Memory B cell (primary cell): Measurements from ENCODE around the gene ZDHHC11.
"Not testable (repeated sequence)": the region's sequence is repeated elsewhere in the genome, so short reads cannot be mapped to it uniquely, and the experiment has no call there.

Source experiments
- ATAC-seq: fragments of 150-1000 bp; cut with Tn5 transposase; 2 replicates; pipeline ENCODE4 v1.10.0; 2021; ENCODE audit warnings: low read depth, mild to moderate bottlenecking, moderate library complexity
- DNase-seq, 2 donors: peaks; one replicate each; pipeline ENCODE4 v3.0.0; 2022; ENCODE audit warnings: low spot score in 2 of 2
- H3K27ac Mint-ChIP-seq: one replicate; pipeline ENCODE4 v1.8.0; 2022; ENCODE audit warnings: mild to moderate bottlenecking, moderate library complexity, mixed read lengths
- H3K27me3 Mint-ChIP-seq: one replicate; pipeline ENCODE4 v1.8.0; 2022; ENCODE audit warnings: mixed read lengths
- H3K36me3 Mint-ChIP-seq: one replicate; pipeline ENCODE4 v1.8.0; 2022; ENCODE audit warnings: mild to moderate bottlenecking, mixed read lengths
- H3K4me1 Mint-ChIP-seq: one replicate; pipeline ENCODE4 v1.8.0; 2022; ENCODE audit warnings: mixed read lengths
- H3K4me3 Mint-ChIP-seq: one replicate; pipeline ENCODE4 v1.8.0; 2022; ENCODE audit warnings: mild to moderate bottlenecking, moderate library complexity, mixed read lengths
- H3K9me3 Mint-ChIP-seq: one replicate; pipeline ENCODE4 v1.8.0; 2022; ENCODE audit warnings: mixed read lengths

Gene ZDHHC11

GRCh38 chr5:838431-838851 lies 12.3 kb downstream of the ZDHHC11 start:
- not testable (repeated sequence) for H3K4me3 Mint-ChIP-seq, DNase-seq, ATAC-seq, H3K36me3 Mint-ChIP-seq, H3K27ac Mint-ChIP-seq, H3K9me3 Mint-ChIP-seq, H3K27me3 Mint-ChIP-seq, H3K4me1 Mint-ChIP-seq

- not testable (repeated sequence) for H3K4me1 Mint-ChIP-seq, H3K9me3 Mint-ChIP-seq, H3K27me3 Mint-ChIP-seq, H3K4me3 Mint-ChIP-seq, H3K36me3 Mint-ChIP-seq, DNase-seq, ATAC-seq, H3K27ac Mint-ChIP-seq
Measured at GRCh38 chr5:837621-838121, 13.1 kb downstream of the ZDHHC11 start.

DNA sequence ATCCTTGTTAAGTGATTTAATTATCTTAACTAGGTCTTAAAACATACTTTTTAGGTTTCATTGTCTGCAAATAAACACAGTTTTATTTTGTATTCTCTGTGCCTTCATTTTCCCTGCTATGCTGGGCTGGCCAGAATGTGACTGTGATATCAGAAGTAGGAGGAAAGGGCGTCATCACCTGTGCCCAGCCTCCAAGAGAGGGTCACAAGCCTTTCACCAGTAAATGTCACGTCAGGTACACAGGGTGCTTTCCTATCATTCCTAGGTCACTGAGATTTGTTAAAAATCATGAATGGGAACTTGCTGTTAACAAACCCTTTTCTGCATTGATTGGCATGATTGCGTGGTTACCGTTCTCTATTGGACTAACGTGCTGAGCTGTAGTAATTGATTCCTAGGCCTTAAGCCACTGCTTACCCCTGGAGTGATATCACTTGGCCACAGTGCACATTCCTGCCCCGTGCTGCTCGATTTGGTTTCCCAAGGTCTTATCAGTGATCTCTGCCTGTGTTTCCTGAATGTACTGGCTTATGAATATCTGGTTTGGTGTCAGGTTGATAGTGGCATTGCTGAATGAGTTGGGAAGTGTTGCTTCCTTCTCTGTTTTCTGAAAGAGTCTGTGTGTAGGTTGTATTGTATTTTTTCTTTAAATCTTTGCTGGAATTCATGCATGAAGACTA lies 14.7 kb downstream of the ZDHHC11 start:
- not testable (repeated sequence) for H3K4me1 Mint-ChIP-seq, H3K4me3 Mint-ChIP-seq, H3K27ac Mint-ChIP-seq, DNase-seq, H3K9me3 Mint-ChIP-seq, H3K36me3 Mint-ChIP-seq, H3K27me3 Mint-ChIP-seq, ATAC-seq

GRCh38 chr5:834013-834412 lies 16.8 kb downstream of the ZDHHC11 start:
- not testable (repeated sequence) for H3K4me3 Mint-ChIP-seq, DNase-seq, H3K27me3 Mint-ChIP-seq, H3K9me3 Mint-ChIP-seq, H3K4me1 Mint-ChIP-seq, H3K36me3 Mint-ChIP-seq, ATAC-seq
- H3K27ac Mint-ChIP-seq, result peak overlapping the region; percentile 4

- H3K9me3 Mint-ChIP-seq, H3K4me3 Mint-ChIP-seq, ATAC-seq: not testable (repeated sequence)
Measured at GRCh38 chr5:828194-828593, 22.6 kb downstream of the ZDHHC11 start.

GRCh38 chr5:825544-825943 lies 25.2 kb downstream of the ZDHHC11 start:
- H3K9me3 Mint-ChIP-seq, H3K36me3 Mint-ChIP-seq, H3K4me3 Mint-ChIP-seq, DNase-seq, H3K4me1 Mint-ChIP-seq, ATAC-seq, H3K27ac Mint-ChIP-seq: not testable (repeated sequence)
- H3K27me3 Mint-ChIP-seq, result peaks cover 14% of the 10 kb centered on the region

More at GRCh38 chr5:828194-828593, 22.6 kb downstream of the ZDHHC11 start:
- H3K36me3 Mint-ChIP-seq, H3K27ac Mint-ChIP-seq, H3K4me1 Mint-ChIP-seq, DNase-seq: not testable (repeated sequence)
- H3K27me3 Mint-ChIP-seq, result peaks cover 11% of the 10 kb centered on the region

- no peak for DNase-seq
- H3K9me3 Mint-ChIP-seq, result no peaks in the 10 kb centered on the region
- no peaks in the 10 kb centered on the region for H3K36me3 Mint-ChIP-seq
- H3K27ac Mint-ChIP-seq, result no peak overlapping the region
- ATAC-seq, result no peak
- H3K27me3 Mint-ChIP-seq, result peaks cover 26% of the 10 kb centered on the region
- no peaks in the 10 kb centered on the region for H3K4me1 Mint-ChIP-seq
- H3K4me3 Mint-ChIP-seq, result no peak overlapping the region
Measured at GRCh38 chr5:821504-821903, 29.3 kb downstream of the ZDHHC11 start.

DNA sequence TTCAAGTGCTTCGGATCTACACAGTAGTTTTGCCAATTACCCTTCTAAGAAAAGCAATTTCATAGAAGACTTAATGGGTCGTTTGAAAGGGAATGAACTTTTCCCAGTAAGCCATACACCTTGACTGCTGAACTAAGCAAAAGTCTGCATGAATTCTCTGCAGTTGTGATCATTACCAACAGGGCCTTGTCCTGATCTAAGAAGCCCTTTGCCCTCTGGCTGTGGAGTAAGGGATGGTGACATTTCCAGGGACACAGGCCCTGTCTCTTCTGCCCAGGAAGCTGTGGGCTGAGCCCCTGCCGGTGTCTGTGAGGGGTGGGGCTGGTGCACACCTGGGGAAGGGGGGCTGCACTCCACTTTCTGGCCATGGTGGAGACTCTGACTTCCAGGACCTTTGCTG lies 30.5 kb downstream of the ZDHHC11 start:
- no peaks in the 10 kb centered on the region for H3K36me3 Mint-ChIP-seq
- no peaks in the 10 kb centered on the region for H3K4me1 Mint-ChIP-seq
- peaks cover 25% of the 10 kb centered on the region for H3K27me3 Mint-ChIP-seq
- no peak overlapping the region for H3K4me3 Mint-ChIP-seq
- no peak overlapping the region for H3K27ac Mint-ChIP-seq
- H3K9me3 Mint-ChIP-seq, result peaks cover 5% of the 10 kb centered on the region
- no peak for ATAC-seq
- DNase-seq, result no peak

DNA sequence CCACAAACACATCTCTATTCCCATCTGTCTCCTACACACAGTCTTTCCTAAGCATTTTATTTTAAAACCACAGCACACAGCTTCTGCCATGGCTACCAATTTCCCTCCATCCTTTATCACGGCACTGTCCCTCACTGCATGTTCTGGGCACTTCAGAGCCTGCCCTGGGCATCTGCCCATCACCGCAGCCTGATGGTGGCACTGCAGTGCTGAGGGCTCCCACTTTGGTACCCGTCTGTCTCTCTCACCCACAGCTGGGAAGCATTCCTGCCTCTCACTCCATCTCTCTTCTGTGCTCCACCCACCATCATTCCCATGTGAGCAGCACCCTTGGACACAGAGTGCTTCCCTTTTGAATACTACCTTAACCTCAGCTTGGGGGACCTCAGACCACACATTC lies 31.7 kb downstream of the ZDHHC11 start:
- ATAC-seq (no peak), DNase-seq (no peak)
- no peak overlapping the region for H3K4me3 Mint-ChIP-seq
- no peaks in the 10 kb centered on the region for H3K36me3 Mint-ChIP-seq
- H3K27ac Mint-ChIP-seq, result no peak overlapping the region
- peaks cover 17% of the 10 kb centered on the region for H3K27me3 Mint-ChIP-seq
- peaks cover 8% of the 10 kb centered on the region for H3K9me3 Mint-ChIP-seq
- H3K4me1 Mint-ChIP-seq, result no peaks in the 10 kb centered on the region

GRCh38 chr5:816176-816575 lies 34.6 kb downstream of the ZDHHC11 start:
- no peak overlapping the region for H3K27ac Mint-ChIP-seq
- peaks cover 8% of the 10 kb centered on the region for H3K9me3 Mint-ChIP-seq
- DNase-seq, result no peak
- no peaks in the 10 kb centered on the region for H3K36me3 Mint-ChIP-seq
- H3K4me1 Mint-ChIP-seq, result no peaks in the 10 kb centered on the region
- H3K27me3 Mint-ChIP-seq, result peaks cover 14% of the 10 kb centered on the region
- no peak overlapping the region for H3K4me3 Mint-ChIP-seq
- no peak for ATAC-seq

DNA sequence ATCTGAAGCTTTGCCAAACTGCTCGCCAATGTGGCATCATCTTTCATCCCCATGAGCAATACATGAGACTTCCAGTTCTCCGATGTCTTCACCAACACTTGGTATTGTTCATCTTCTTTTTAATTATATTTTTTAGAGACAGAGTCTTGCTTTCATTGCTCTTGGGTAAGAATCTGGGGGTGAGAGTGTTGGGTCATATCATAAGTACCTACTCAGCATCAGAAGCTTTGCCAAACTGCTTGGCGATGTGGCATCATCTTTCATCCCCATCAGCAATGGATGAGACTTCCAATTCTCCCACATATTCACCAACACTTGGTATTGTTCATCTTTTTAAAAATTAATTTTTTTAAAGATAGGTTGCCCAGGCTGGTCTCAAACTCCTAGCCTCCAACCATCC lies 35.3 kb downstream of the ZDHHC11 start:
- ATAC-seq (no peak), DNase-seq (no peak)
- Mint-ChIP-seq H3K4me3 (no peak overlapping the region), H3K9me3 (peaks cover 8% of the 10 kb centered on the region), H3K27ac (no peak overlapping the region), H3K27me3 (peaks cover 14% of the 10 kb centered on the region), H3K4me1 (no peaks in the 10 kb centered on the region), H3K36me3 (no peaks in the 10 kb centered on the region)

DNA sequence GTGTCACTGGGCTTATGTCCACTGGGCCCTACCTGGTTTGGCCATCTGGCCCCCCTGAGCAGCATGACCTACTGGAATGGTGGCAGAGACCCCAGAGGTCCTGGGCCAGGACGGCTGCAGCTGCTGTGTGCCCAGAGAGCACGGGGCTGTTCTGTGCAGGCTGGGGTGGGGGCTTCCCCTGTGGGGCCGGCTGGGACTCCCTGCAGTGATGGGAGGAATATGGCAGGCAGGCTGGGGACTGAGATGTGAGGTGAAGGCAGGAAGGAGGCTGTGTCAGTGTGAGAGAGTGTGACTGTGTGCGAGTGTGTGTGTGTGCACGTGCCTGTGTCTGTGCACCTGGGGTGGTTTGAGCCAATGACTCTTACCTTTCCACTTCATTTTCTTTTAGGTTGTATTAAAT lies 37.2 kb downstream of the ZDHHC11 start:
- not testable (repeated sequence) for ATAC-seq, H3K36me3 Mint-ChIP-seq, H3K4me1 Mint-ChIP-seq, H3K9me3 Mint-ChIP-seq, DNase-seq, H3K4me3 Mint-ChIP-seq, H3K27ac Mint-ChIP-seq
- peaks cover 11% of the 10 kb centered on the region for H3K27me3 Mint-ChIP-seq

GRCh38 chr5:811384-811783 lies 39.4 kb downstream of the ZDHHC11 start:
- not testable (repeated sequence) for H3K27ac Mint-ChIP-seq, H3K4me3 Mint-ChIP-seq, H3K27me3 Mint-ChIP-seq, DNase-seq, ATAC-seq, H3K4me1 Mint-ChIP-seq, H3K9me3 Mint-ChIP-seq, H3K36me3 Mint-ChIP-seq

- peaks cover 15% of the 10 kb centered on the region for H3K9me3 Mint-ChIP-seq
- peaks cover 15% of the 10 kb centered on the region for H3K27me3 Mint-ChIP-seq
- not testable (repeated sequence) for H3K4me1 Mint-ChIP-seq, DNase-seq, H3K27ac Mint-ChIP-seq, H3K36me3 Mint-ChIP-seq, H3K4me3 Mint-ChIP-seq, ATAC-seq
Measured at GRCh38 chr5:807719-808514, 42.9 kb downstream of the ZDHHC11 start.
